ENCODE data around the gene MPP1.

GRCh38 chrX:154793084-154793795, 12.0 kb downstream of the MPP1 start:
- TF ChIP-seq CTCF (IDR thresholded peaks at IDR 0.05; ENCODE audit: control extremely low read depth in 1 of 3, insufficient read depth in 1 of 3, low read depth in 1 of 3, low read length in 3 of 3) (no peak), FOSL1 (IDR thresholded peaks at IDR 0.05; ENCODE audit: insufficient read depth, low read depth, low read length) (no peak), KDM5A (IDR thresholded peaks at IDR 0.05; ENCODE audit: low read length) (no peak), USF2 (IDR thresholded peaks at IDR 0.05; ENCODE audit: low read length) (no peak), RAD21 (IDR thresholded peaks at IDR 0.05 in 1 of 2, conservative IDR thresholded peaks at IDR 0.05 in 1 of 2; ENCODE audit: low read depth in 2 of 2, low read length in 2 of 2) (no peak), EP300 (IDR thresholded peaks at IDR 0.05; ENCODE audit: borderline replicate concordance in 1 of 2, low read depth in 2 of 2, low read length in 2 of 2) (no peak), YY1 (IDR thresholded peaks at IDR 0.05; ENCODE audit: low read depth, low read length) (no peak), EZH2 (IDR thresholded peaks at IDR 0.05; ENCODE audit: low read depth, low read length, severe bottlenecking) (no peak), BACH1 (IDR thresholded peaks at IDR 0.05; ENCODE audit: low read length) (no peak), CEBPB (IDR thresholded peaks at IDR 0.05; ENCODE audit: low read depth, low read length) (no peak), SIN3A (conservative IDR thresholded peaks at IDR 0.05 in 1 of 2, IDR thresholded peaks at IDR 0.05 in 1 of 2; ENCODE audit: low read depth in 1 of 2, low read length in 2 of 2) (no peak), RFX5 (IDR thresholded peaks at IDR 0.05; ENCODE audit: borderline replicate concordance, low read depth, low read length) (no peak), POLR2AphosphoS5 (IDR thresholded peaks at IDR 0.05; ENCODE audit: low read depth, low read length) (no peak), JUND (IDR thresholded peaks at IDR 0.05; ENCODE audit: low read length) (no peak)

Measured in H1 (cell line).